ENCODE results near the gene ZNF48.

The ZNF48 gene

GRCh38 chr16:30444231-30445148 is 49.3 kb downstream of the ZNF48 start:
- DNase-seq = no peak

DNA sequence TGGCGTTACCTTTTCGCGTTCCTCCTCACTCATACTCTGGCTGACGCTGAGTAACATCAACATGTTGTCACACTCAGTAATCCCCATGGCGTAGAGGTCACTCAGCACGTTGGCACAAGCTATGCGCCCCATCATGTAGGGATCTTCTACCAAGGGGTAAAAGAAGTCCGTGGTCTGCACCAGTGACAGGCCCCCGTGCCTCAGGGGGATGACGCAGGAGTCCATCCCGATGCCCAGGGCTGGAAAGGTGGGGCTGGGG is 49.9 kb downstream of the ZNF48 start:
- DNase-seq = no peak

GRCh38 chr16:30445408-30446202 is 50.4 kb downstream of the ZNF48 start, which contains the start of gene SEPHS2:
Gene SEPHS2 (minus strand): TSS chr16:30445874. CDS start chr16:30445727, 147 bp downstream.
- peak; percentile 93 for DNase-seq

DNA sequence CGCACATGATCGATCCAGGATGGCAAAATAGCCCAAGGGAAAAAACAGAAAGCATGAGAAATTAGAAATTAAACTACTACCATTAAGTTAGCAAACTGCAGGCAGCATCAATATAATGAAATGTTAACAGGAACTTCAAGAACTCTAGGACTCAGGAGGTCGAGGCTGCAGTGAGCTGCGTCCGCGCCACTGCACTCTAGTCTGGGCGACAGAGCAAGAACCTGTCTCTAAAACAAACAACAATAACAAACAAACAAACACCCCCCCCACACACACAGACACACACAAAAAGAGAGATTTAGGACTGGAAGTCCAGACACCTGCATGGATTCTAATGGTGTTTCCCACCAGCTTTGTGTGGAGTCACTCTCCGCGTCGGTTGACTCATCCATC is 51.0 kb downstream of the ZNF48 start:
- no peak for DNase-seq

GRCh38 chr16:30447512-30448226 is 52.4 kb downstream of the ZNF48 start:
- no peak for DNase-seq

GRCh38 chr16:30449116-30449435 is 53.9 kb downstream of the ZNF48 start:
- DNase-seq = no peak

Data from amniotic stem cell (primary cell).